Brain microvascular endothelial cell (primary cell): ENCODE measurements around the gene DMAC1.
A peak's percentile ranks its signal among the peaks of the same experiment; 100 is the strongest.

ENCODE experiments used
- DNase-seq: peaks from one replicate; pipeline ENCODE4 v3.0.0-alpha.2; 2020
- H3K27ac ChIP-seq: fragments of 250-450 bp; sonication (Bioruptor Pico); 2 replicates; pipeline ENCODE4 v1.5.1; 2020; ENCODE audit warnings: mild to moderate bottlenecking, moderate library complexity
- H3K27me3 ChIP-seq: fragments of 250-450 bp; sonication (Bioruptor Pico); replicated peaks from 2 replicates; pipeline ENCODE4 v1.5.1; 2020; ENCODE audit warnings: mild to moderate bottlenecking
- H3K36me3 ChIP-seq: fragments of 250-450 bp; sonication (Bioruptor Pico); replicated peaks from 2 replicates; pipeline ENCODE4 v1.5.1; 2020; ENCODE audit warnings: mild to moderate bottlenecking
- H3K4me3 ChIP-seq: 2 replicates; pipeline ENCODE4 v1.5.1; 2011; ENCODE audit warnings: low read depth, mild to moderate bottlenecking, control low read depth, low read length, moderate library complexity
- CTCF ChIP-seq: IDR thresholded peaks from 2 replicates; pipeline ENCODE4 v1.5.1; 2011; ENCODE audit warnings: low read depth, mild to moderate bottlenecking, moderate library complexity, low read length, control low read depth, inconsistent platforms; ENCODE audit errors: missing control alignments
- in situ Hi-C: cut with HindIII; loops from 2 replicates; pipeline ENCODE4 v1.10.0; 2017; ENCODE audit warnings: low sequenced_read_pairs, low pct_ligation_motif_present

DMAC1 gene

GRCh38 chr9:7813030-7813429 lies 13.5 kb upstream of the DMAC1 start:
- in situ Hi-C loops, result no loop called here
- no peak overlapping the region for H3K4me3 ChIP-seq
- H3K27ac ChIP-seq, result no peak overlapping the region
- TF ChIP-seq CTCF, result no peak
- no peaks in the 10 kb centered on the region for H3K27me3 ChIP-seq
- H3K36me3 ChIP-seq, result no peaks in the 10 kb centered on the region
- no peak for DNase-seq

GRCh38 chr9:7811677-7812076 lies 12.1 kb upstream of the DMAC1 start:
- in situ Hi-C loops, result no loop called here
- H3K27me3 ChIP-seq, result no peaks in the 10 kb centered on the region
- no peak for DNase-seq
- no peak overlapping the region for H3K4me3 ChIP-seq
- no peak for TF ChIP-seq CTCF
- H3K27ac ChIP-seq, result no peak overlapping the region
- H3K36me3 ChIP-seq, result no peaks in the 10 kb centered on the region

GRCh38 chr9:7802666-7803065 lies 3.1 kb upstream of the DMAC1 start:
- DNase-seq, result no peak
- no peak overlapping the region for H3K4me3 ChIP-seq
- in situ Hi-C loops, result no loop called here
- no peaks in the 10 kb centered on the region for H3K36me3 ChIP-seq
- TF ChIP-seq CTCF, result no peak
- no peaks in the 10 kb centered on the region for H3K27me3 ChIP-seq
- no peak overlapping the region for H3K27ac ChIP-seq

GRCh38 chr9:7799944-7800285 lies 337 bp upstream of the DMAC1 start:
- H3K36me3 ChIP-seq, result peaks cover 4% of the 10 kb centered on the region
- TF ChIP-seq CTCF, result no peak
- no peak for DNase-seq
- no peaks in the 10 kb centered on the region for H3K27me3 ChIP-seq
- in situ Hi-C loops, result no loop called here
- no peak overlapping the region for H3K27ac ChIP-seq
- peak overlapping the region; percentile 80 for H3K4me3 ChIP-seq

DNA sequence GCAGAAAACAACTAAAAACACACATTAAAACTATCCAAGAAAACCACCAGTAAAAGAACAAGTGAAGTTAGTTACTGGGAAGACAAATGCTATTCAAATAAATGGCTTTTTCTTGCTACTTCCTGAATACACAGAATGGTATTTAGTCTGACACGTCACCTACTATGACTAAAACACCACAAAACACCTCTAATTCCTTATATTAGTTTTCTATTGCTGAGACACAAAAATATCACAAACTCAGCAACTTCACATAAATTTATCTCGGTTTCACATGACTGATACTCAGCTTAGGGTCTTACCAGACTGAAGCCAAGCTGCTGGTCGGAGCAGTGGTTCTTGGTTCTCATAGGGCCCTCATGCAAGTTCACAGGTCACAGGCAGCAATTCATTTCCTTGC lies 5.4 kb downstream of the DMAC1 start:
- Histone ChIP-seq H3K4me3 (no peak overlapping the region), H3K27me3 (no peaks in the 10 kb centered on the region), H3K27ac (no peak overlapping the region), H3K36me3 (peaks cover 4% of the 10 kb centered on the region)
- no peak for TF ChIP-seq CTCF
- in situ Hi-C loops, result no loop called here
- DNase-seq, result no peak

DNA sequence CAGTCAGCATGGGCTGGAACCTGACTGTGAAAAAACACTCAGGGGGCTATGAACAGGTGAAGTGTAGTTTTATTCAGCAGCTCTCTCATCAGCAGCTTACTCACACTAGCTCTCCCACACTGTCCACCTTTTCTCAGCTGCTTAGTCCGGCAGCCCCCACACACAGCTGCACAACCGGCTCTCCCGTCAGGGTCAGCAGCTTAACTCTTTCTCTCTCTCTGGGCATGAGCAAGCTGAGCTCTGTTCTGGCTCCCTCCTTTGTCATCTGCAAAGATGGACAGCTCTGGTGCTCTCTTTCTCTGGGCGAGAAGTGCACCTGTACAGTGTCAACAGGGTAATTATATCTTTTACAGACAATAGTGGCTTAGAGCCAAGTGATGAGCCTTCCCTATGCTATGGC lies 8.2 kb downstream of the DMAC1 start:
- no peak overlapping the region for H3K4me3 ChIP-seq
- no peak overlapping the region for H3K27ac ChIP-seq
- no peak for TF ChIP-seq CTCF
- H3K27me3 ChIP-seq, result no peaks in the 10 kb centered on the region
- DNase-seq, result no peak
- H3K36me3 ChIP-seq, result peaks cover 4% of the 10 kb centered on the region
- in situ Hi-C loops, result no loop called here
